Activated CD4-positive, alpha-beta memory T cell treated with anti-CD3 and anti-CD28 coated beads for 36 hours (primary cell): ENCODE measurements around the gene FSIP2. TPM values are rescaled to one million over a fixed set of nuclear protein-coding genes. Genes with fewer than 3 reads are reported as not detected.

Experiments
- CTCF ChIA-PET: fragments of 350-600 bp; sonication (Branson Sonifier 250); formaldehyde crosslinking; loops from one replicate; lab custom pipeline; 2021; ENCODE audit warnings: antibody characterized with exemption, inconsistent platforms; lab: Charles Lee
- POLR2A ChIA-PET: fragments of 350-600 bp; sonication (Branson Sonifier 250); formaldehyde crosslinking; loops from one replicate; lab custom pipeline; 2021; ENCODE audit warnings: antibody characterized with exemption; lab: Charles Lee
- DNase-seq: peaks from one replicate; pipeline ENCODE4 v3.0.0-alpha.2; 2020
- H3K27ac Mint-ChIP-seq: one replicate; pipeline ENCODE4 v1.8.0; 2021; ENCODE audit warnings: mixed read lengths
- H3K27me3 Mint-ChIP-seq: one replicate; pipeline ENCODE4 v1.8.0; 2021; ENCODE audit warnings: mixed read lengths
- H3K36me3 Mint-ChIP-seq: one replicate; pipeline ENCODE4 v1.8.0; 2021; ENCODE audit warnings: mixed read lengths
- H3K4me1 Mint-ChIP-seq: one replicate; pipeline ENCODE4 v1.8.0; 2021; ENCODE audit warnings: low read depth, mixed read lengths
- H3K4me3 Mint-ChIP-seq: one replicate; pipeline ENCODE4 v1.8.0; 2021; ENCODE audit warnings: mild to moderate bottlenecking, mixed read lengths
- H3K9me3 Mint-ChIP-seq: one replicate; pipeline ENCODE4 v1.8.0; 2021; ENCODE audit warnings: mixed read lengths
- intact Hi-C: fragments of 100-400 bp; cut with micrococcal nuclease; formaldehyde crosslinking; loops from one replicate; pipeline ENCODE4 v1.15.1; 2023
- total RNA-seq, 2 experiments: library from RNA; stranded (reverse); gene quantifications; one replicate each; pipeline ENCODE4 v1.2.3, GENCODE V29; 2021

FSIP2 gene
- under 1 TPM; 0.10 TPM for total RNA-seq

GRCh38 chr2:185738679-185739472, at the start of gene FSIP2:
TSS of gene FSIP2 (plus strand) at chr2:185738804. CDS start at chr2:185738895, 91 bp downstream.
- Mint-ChIP-seq H3K27me3 (peaks cover 8% of the 10 kb centered on the region), H3K36me3 (peaks cover 2% of the 10 kb centered on the region), H3K9me3 (peaks cover 12% of the 10 kb centered on the region), H3K4me1 (no peaks in the 10 kb centered on the region), H3K27ac (no peak within 1 kb of the TSS), H3K4me3 (no peak within 1 kb of the TSS)
- ChIA-PET CTCF (interaction anchor here (0.6 kb wide), 1 partner anchor 654 kb away, joined by 3 read pairs; no protein-coding TSS in a partner anchor), POLR2A (no interaction called here)
- DNase-seq, result peak; percentile 54
- intact Hi-C loops, result no loop called here

DNA sequence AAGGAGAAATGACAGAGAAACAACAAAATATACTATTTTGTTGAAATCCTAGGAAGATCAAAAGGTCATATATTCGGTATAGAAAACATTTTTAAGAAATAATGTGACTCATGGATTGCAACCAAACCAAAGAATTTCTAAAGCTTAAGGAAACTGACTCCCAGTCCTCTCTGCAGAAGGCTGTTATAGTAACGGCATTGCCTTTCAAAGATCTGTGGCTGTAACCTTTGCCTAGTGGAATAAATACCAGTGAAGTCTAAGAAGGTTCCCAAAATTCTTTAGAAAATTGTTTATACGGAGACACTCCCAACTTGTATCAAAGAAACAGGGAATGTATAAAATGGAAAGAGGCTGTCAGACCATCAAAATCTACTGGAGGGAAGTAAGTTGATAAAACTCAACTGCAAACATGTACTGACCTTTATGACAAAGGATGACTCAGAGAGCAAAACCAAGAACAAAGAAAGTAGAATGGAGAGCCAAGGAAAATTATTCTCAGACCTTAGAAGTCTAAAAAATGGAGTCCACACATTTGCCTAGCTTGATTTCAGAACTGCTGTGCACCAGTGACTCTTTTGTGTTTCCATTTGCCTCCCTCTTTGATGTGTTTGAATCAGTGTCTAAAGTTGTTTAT, 48.6 kb upstream of the FSIP2 start:
- Mint-ChIP-seq H3K36me3 (no peaks in the 10 kb centered on the region), H3K4me3 (no peak overlapping the region), H3K9me3 (no peaks in the 10 kb centered on the region), H3K27ac (no peak overlapping the region), H3K4me1 (no peaks in the 10 kb centered on the region), H3K27me3 (no peaks in the 10 kb centered on the region)
- DNase-seq, result no peak
- POLR2A ChIA-PET, result no interaction called here
- intact Hi-C loops, result no loop called here
- CTCF ChIA-PET, result no interaction called here

DNA sequence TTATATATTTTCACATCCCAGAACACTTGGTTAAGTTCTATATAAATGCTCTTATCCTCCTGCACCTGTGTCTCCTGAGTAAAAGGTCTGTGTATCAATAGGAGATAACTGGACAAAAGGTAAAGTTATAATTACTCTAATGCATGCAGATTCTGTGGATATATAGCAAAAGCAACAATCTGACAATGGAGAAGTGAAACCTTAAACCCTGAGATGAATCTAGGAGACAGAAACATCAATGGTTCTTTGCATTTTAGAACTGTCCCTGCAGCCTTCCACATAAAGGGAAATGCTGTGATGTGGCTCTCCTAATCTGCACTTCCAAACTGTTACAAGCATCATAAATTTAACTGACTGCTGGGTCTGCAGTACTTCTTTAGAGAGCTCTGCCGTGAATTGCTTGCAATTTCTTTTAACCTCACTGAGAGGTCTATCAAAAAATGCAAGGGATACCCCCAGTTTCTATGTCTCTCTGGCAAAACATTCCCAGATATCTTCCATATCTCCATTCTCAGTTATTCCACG, 42.8 kb upstream of the FSIP2 start:
- Mint-ChIP-seq H3K9me3 (no peaks in the 10 kb centered on the region), H3K4me1 (no peaks in the 10 kb centered on the region), H3K36me3 (no peaks in the 10 kb centered on the region), H3K27me3 (no peaks in the 10 kb centered on the region), H3K27ac (no peak overlapping the region), H3K4me3 (no peak overlapping the region)
- intact Hi-C loops, result no loop called here
- ChIA-PET POLR2A (no interaction called here), CTCF (no interaction called here)
- DNase-seq, result no peak

- H3K27me3 Mint-ChIP-seq, result no peaks in the 10 kb centered on the region
- H3K9me3 Mint-ChIP-seq, result no peaks in the 10 kb centered on the region
- no peaks in the 10 kb centered on the region for H3K4me1 Mint-ChIP-seq
- ChIA-PET CTCF (no interaction called here), POLR2A (no interaction called here)
- no peak overlapping the region for H3K27ac Mint-ChIP-seq
- DNase-seq, result no peak
- no peaks in the 10 kb centered on the region for H3K36me3 Mint-ChIP-seq
- intact Hi-C loops, result no loop called here
- no peak overlapping the region for H3K4me3 Mint-ChIP-seq
These were observed 37.7 kb upstream of the FSIP2 start for GRCh38 chr2:185700883-185701282.

DNA sequence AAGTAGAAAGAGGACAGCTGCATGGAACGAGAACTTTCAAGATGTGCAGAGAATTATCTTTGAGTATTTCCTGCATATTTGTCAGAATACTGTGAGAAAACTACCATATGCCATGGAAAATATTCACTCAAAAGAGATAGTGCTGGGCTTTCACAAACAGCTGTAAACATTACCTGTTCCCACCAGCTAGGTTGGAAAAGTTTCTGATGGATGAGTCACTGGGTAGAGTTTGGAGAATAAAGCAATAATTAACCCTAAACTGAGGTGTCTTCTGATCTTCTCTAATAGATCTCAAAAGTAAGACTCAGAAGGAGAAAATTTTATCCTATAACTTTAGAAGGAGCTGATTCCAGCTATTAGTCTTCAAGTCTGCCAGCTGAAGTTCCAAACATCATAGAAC, 3.9 kb upstream of the FSIP2 start:
- intact Hi-C loops, result no loop called here
- H3K4me3 Mint-ChIP-seq, result no peak overlapping the region
- no peak for DNase-seq

DNA sequence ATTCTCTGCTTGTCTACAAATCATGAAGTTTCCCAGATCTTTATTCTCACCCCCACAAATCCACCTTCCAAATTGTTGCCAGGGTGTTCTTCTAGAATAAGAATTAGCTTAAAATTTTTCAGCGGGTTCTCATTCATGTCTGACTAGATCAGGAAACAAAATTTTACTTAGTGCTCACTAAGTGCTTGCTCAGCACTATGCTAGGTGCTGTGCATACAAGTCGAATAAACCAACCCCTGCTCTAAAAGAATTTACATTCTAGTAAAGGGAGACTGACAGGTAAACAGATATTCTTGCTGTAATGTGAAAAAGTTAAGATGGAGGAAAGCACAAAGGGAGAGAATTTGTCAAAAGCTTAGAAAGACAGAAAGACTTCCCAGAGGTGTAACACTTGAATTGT, 2.4 kb upstream of the FSIP2 start:
- peaks cover 4% of the 10 kb centered on the region for H3K9me3 Mint-ChIP-seq
- no peak overlapping the region for H3K27ac Mint-ChIP-seq
- no peak for DNase-seq
- ChIA-PET CTCF (no interaction called here), POLR2A (no interaction called here)
- H3K36me3 Mint-ChIP-seq, result peaks cover 2% of the 10 kb centered on the region
- no peaks in the 10 kb centered on the region for H3K4me1 Mint-ChIP-seq
- intact Hi-C loops, result no loop called here
- H3K4me3 Mint-ChIP-seq, result no peak overlapping the region
- peaks cover 8% of the 10 kb centered on the region for H3K27me3 Mint-ChIP-seq

More for the DNA sequence above, 3.9 kb upstream of the FSIP2 start:
- no peaks in the 10 kb centered on the region for H3K4me1 Mint-ChIP-seq
- CTCF ChIA-PET, result no interaction called here
- H3K27me3 Mint-ChIP-seq, result peaks cover 8% of the 10 kb centered on the region
- peaks cover 4% of the 10 kb centered on the region for H3K9me3 Mint-ChIP-seq
- no peak overlapping the region for H3K27ac Mint-ChIP-seq
- POLR2A ChIA-PET, result no interaction called here
- H3K36me3 Mint-ChIP-seq, result peaks cover 2% of the 10 kb centered on the region

DNA sequence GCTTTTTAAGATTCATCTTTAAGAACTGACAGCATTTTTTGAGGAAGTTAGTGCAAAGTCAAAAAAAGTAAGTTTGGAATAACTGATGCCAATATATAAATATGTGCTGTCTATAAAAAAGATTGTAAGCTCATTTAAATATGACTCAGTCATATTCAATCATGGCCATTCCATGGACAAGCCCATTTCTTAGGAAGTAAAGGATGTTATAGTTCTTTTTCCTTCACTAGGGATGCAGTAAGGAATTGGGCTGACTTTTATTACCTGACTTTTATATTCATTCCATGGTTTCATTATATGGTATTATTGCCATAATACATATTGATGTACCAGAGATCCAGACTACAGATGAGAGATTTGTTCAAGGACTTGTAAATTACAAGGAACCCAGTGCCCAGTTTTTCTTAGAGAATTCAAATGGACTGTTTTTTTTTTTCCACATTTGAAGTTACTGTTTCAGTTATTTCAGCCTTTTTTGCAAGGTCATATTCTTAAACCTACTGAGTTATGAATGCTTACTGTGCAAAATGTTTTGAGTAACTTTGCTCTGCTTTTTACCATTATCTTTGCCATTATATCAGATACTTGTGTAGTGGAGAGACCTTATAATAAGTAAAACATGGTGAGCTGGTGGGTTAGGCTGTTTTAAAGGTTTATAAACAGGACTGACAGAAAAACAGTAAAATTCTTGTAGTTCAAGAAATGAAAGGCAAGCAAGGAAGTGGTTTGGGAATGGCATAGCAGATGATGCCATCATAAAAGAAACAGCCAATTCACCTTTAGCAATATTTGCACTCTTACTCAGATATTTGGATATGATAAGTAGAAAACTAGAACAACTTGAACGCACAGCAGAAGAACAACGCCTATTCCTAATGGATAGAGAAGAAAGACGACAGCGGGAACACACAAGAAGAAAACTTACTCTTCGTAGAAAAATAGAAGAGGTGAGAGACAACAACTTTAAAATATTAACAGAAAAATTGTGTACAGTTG, 7.6 kb downstream of the FSIP2 start:
- no peaks in the 10 kb centered on the region for H3K27me3 Mint-ChIP-seq
- no peak for DNase-seq
- CTCF ChIA-PET, result no interaction called here
- intact Hi-C loops, result no loop called here
- peaks cover 10% of the 10 kb centered on the region for H3K9me3 Mint-ChIP-seq
- POLR2A ChIA-PET, result no interaction called here
- H3K4me3 Mint-ChIP-seq, result no peak overlapping the region
- no peaks in the 10 kb centered on the region for H3K36me3 Mint-ChIP-seq
- no peaks in the 10 kb centered on the region for H3K4me1 Mint-ChIP-seq
- H3K27ac Mint-ChIP-seq, result no peak overlapping the region

DNA sequence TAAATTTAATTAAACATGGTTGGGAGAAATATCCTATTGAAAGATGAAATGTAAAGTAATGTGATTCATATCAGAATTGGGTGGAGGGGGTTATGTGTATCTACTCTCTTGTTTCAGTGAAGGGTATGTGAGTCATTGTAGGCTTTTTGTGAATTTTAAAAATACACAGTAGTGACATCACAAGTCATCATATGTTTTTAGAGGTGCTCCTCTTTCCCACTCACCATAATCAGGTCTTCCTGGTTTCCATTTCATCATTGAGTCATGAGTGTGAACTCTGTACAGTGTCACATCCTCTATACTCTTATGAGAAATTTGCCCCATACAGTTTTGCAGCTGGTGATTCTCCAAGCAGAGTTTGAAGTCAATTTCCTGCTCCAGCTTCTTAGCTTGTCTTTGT, 18.8 kb downstream of the FSIP2 start:
- no peaks in the 10 kb centered on the region for H3K36me3 Mint-ChIP-seq
- intact Hi-C loops, result no loop called here
- DNase-seq, result no peak
- POLR2A ChIA-PET, result no interaction called here
- H3K4me3 Mint-ChIP-seq, result no peak overlapping the region
- H3K27me3 Mint-ChIP-seq, result no peaks in the 10 kb centered on the region
- no peaks in the 10 kb centered on the region for H3K4me1 Mint-ChIP-seq
- peaks cover 9% of the 10 kb centered on the region for H3K9me3 Mint-ChIP-seq
- H3K27ac Mint-ChIP-seq, result no peak overlapping the region
- CTCF ChIA-PET, result no interaction called here

- ChIA-PET CTCF (no interaction called here), POLR2A (no interaction called here)
- DNase-seq, result no peak
- Mint-ChIP-seq H3K27ac (no peak overlapping the region), H3K9me3 (peaks cover 68% of the 10 kb centered on the region), H3K36me3 (no peaks in the 10 kb centered on the region), H3K4me1 (no peaks in the 10 kb centered on the region), H3K27me3 (no peaks in the 10 kb centered on the region), H3K4me3 (no peak overlapping the region)
- intact Hi-C loops, result no loop called here
These were observed 32.8 kb downstream of the FSIP2 start for GRCh38 chr2:185771396-185771795.

DNA sequence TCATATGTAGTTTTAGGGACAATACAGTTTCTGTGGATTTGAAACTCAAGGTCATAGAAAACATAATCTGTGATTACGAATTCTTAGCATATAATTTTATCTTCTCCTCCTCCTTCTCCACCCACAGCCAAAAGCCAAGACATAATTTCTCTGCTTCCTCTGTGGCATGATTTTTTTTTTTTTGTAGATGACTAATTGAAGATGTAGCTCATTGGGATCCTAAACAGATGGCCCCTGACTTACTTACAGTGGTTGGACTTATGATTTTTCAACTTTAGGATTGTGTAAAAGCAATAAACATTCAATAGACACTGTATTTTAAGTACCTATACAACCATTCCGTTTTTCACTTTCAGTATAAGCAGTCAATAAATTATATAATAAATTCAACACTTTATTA, 42.3 kb downstream of the FSIP2 start:
- Mint-ChIP-seq H3K4me3 (no peak overlapping the region), H3K27ac (no peak overlapping the region), H3K9me3 (no peaks in the 10 kb centered on the region), H3K36me3 (no peaks in the 10 kb centered on the region), H3K4me1 (no peaks in the 10 kb centered on the region), H3K27me3 (no peaks in the 10 kb centered on the region)
- DNase-seq, result no peak
- intact Hi-C loops, result no loop called here
- CTCF ChIA-PET, result no interaction called here
- POLR2A ChIA-PET, result no interaction called here

DNA sequence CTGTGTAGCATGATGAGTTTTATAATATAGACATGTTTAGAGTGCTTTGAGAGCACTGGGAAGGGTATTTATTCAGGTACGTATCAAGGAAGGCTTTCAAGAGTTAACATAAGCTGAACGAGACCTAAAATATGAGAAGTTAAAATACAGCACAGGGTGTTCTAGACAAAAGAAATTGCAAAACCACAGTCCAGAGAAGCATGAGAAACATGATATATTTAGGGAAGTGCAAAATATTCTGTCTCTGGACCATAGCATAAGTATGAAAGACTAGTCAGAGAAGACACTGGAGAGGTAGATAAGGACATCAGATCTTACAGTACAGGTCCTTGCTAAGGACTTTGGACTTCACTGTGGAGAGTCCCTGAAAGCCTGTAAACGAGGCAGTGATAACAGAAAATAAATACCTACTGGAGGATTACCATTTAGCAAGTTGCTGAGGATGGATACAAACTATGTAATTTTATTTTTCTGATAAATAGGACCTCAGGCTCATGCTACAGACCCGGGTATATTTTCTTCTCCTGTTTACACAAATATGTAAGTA, 43.7 kb downstream of the FSIP2 start:
- ChIA-PET POLR2A (no interaction called here), CTCF (interaction anchor here (0.7 kb wide), 1 partner anchor 132 kb away, joined by 3 read pairs; no protein-coding TSS in a partner anchor)
- intact Hi-C loops, result no loop called here
- H3K36me3 Mint-ChIP-seq, result no peaks in the 10 kb centered on the region
- peaks cover 2% of the 10 kb centered on the region for H3K9me3 Mint-ChIP-seq
- H3K27me3 Mint-ChIP-seq, result no peaks in the 10 kb centered on the region
- no peak overlapping the region for H3K27ac Mint-ChIP-seq
- no peaks in the 10 kb centered on the region for H3K4me1 Mint-ChIP-seq
- no peak for DNase-seq
- H3K4me3 Mint-ChIP-seq, result no peak overlapping the region

GRCh38 chr2:185785156-185785555, 46.6 kb downstream of the FSIP2 start:
- H3K27me3 Mint-ChIP-seq, result no peaks in the 10 kb centered on the region

More at GRCh38 chr2:185785156-185785555, 46.6 kb downstream of the FSIP2 start:
- no peak overlapping the region for H3K4me3 Mint-ChIP-seq
- POLR2A ChIA-PET, result no interaction called here
- no peaks in the 10 kb centered on the region for H3K4me1 Mint-ChIP-seq
- CTCF ChIA-PET, result no interaction called here
- DNase-seq, result no peak
- H3K9me3 Mint-ChIP-seq, result peaks cover 2% of the 10 kb centered on the region
- no peaks in the 10 kb centered on the region for H3K36me3 Mint-ChIP-seq
- H3K27ac Mint-ChIP-seq, result no peak overlapping the region
- intact Hi-C loops, result no loop called here
